Activated T-helper 9 cell treated with anti-CD3 and anti-CD28 coated beads, Interleukin-2, amount 50 U/mL, for 16 hours (primary cell): Measurements from ENCODE around the gene OR51G1.
"Not testable (repeated sequence)": the region's sequence is repeated elsewhere in the genome, so short reads cannot be mapped to it uniquely, and the experiment has no call there.

Source experiments
- DNase-seq: peaks from one replicate; pipeline ENCODE4 v3.0.0-alpha.2; 2020; ENCODE audit warnings: low read depth

The OR51G1 gene, protein sequence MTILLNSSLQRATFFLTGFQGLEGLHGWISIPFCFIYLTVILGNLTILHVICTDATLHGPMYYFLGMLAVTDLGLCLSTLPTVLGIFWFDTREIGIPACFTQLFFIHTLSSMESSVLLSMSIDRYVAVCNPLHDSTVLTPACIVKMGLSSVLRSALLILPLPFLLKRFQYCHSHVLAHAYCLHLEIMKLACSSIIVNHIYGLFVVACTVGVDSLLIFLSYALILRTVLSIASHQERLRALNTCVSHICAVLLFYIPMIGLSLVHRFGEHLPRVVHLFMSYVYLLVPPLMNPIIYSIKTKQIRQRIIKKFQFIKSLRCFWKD

DNA sequence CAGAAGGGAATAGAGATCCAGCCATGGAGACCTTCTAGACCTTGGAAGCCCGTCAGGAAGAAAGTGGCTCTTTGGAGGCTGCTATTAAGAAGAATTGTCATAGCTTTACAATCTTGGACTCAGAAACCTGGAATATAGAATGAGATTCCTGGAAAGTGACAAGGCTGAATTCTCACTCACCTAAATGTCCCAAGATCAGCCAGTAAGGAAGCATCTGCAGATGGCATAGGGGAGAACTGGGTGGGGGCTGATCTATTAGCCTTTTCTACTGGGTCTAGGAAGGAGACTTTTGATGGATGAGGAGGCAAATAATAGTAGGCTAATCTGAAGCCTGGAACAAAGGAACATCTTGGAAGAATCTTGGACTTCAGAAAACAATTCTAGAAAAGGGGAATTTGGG is at the start of gene OR51G1:
Gene OR51G1, minus strand, starts transcription at position 101 of the 400 bp plus-strand sequence. Its CDS starts 0 bp downstream, at position 101.
- no peak for DNase-seq

DNA sequence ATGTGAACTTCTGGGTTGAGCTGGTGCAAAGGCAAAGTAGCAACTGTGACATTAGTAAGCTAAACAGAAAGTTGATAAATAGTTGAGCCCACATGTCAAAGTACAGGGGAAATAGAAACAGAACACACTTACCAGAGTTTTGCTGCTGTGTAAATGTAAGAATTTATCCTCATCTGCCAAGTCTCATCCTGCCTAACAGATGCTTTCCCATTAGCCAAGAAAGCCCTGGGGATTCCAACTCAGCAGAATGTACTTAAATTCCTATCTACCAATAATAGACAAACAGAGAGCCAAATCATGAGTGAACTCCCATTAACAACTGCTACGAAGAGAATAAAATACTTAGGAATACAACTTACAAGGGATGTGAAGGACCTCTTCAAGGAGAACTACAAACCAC is 38.7 kb upstream of the OR51G1 start:
- no peak for DNase-seq

DNA sequence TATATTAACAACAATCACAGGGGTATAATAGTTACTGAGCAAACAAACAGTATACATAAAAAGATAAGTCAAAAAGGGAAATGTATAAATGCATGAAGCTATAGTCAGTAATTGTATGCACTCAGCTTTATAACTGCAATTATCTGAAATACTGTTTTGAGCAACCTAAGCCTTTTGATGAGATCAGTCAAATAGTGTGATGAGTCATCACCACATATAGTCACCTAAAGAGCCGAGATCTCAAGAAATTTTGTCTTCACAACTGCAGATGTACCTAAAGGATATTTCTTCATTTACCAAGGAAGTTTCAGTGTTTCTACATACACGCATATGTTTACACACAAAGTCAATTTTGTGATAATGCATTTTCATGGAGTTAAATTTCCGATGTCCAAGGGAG is 36.7 kb upstream of the OR51G1 start:
- no peak for DNase-seq

DNA sequence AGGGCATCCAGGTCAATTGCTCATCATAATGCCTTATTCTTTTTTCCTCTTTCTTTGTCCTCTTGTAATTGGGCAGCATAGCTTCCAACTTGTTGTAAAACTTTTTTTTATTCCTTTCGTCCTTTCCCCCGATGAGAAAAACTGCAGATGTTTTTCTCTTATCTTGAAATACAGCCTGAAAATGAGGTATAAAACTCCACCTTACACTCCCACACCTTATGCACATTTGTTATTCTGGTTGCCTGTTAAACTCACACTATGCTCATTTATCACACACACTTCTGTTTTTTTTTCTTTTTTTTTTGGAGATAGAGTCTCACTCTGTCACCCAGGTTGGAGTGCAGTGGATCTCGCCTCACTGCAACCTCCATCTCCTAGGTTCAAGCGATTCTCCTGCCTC is 33.3 kb upstream of the OR51G1 start:
- no peak for DNase-seq

DNA sequence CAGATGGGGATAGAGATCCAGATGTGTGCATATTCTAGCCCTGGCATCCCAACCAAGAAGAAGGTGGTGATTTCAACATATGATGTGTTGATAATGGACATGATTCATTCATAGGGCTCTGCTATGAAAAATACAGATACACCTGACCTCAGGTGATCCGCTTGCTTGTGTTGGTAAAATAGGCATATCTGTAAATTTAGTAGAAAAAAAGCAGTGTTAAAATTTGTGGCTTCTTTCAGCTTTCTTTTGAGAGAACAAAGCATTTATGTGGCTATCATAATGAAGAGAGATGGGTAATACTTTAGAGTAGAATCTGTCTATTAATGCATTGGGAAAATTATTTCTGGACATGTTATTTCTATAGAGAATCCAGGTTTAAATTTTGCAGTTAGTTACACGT is 31.5 kb upstream of the OR51G1 start, which contains the start of gene OR51A2:
Gene OR51A2, minus strand, starts transcription at position 101 of the 400 bp plus-strand sequence. Its CDS starts 0 bp downstream, at position 101.
- not testable (repeated sequence) for DNase-seq

DNA sequence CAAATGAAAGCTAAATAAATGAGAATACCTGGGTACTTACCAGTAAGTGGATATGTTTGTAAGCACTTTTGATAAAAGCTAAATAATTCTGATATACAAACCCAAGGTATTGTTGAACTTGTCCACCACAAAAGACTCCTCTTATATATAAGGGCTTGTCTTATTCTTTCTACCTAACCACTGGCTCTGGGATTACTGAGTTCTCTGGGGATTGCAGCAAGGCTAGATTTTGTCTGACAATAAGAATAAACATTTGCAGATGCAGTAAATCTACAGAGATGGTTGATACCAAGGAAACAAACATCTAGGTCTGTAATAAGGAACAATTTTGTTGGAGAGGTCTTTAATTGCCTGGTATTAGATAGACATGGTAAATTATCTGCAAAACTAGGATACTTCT is 23.4 kb upstream of the OR51G1 start, which contains the start of gene OR51A4:
Gene OR51A4, minus strand, starts transcription at position 101 of the 400 bp plus-strand sequence. CDS start 505 bp downstream, outside the sequence.
- DNase-seq = no peak

DNA sequence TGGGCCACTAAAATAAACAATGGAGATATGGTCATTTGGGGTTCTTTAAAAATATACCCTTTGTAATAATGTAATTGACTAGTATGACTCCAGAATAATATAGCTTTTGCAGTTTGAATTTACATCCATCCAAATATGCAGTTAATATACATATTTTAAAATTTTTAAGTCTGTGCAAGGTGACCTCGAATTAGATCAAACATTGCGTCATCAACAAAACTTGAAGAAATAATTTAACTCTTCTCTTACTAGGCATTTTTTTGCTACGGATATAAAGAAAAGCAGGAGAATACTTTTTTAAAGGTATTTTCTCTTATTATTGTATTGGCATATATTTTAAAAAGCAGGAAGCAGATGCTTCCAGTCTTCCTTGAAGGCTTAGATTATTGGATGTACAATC is 12.6 kb upstream of the OR51G1 start:
- DNase-seq = no peak

DNA sequence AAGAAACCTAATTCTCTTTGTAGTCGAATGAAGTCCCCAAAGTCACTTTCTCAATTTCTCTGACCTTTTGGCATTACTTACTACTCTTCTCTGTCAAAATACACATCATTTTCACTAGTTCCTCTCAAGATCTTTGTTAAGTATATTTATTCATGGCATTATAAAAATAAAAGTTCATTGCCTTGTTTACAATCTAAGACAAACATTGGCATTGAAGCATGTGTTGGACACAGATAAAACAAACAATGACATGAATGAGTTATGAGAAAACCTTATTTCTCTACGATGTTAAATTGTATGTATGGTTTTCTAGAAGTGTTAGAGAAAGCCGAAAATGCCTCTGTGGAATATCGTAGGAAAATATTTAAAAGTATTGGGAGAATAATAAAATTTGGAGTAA is 8.6 kb upstream of the OR51G1 start:
- DNase-seq = no peak

DNA sequence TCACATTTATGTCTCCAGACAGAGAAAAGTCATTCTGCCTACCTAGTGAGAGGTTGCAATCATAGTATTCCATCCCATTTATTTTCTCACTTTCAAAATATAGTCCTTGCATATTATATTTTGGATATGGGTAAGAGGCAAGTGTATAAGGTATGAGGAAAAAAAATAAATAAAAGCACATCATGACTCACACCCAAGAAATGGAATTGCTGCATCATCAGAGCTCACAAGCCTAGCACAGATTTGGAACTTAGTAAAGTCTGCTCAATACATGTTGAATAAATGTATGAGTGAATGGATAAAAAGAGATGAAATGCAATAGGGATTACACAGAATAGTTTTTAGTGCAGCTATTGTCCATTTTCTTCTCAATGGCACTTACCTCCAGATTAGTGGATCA is 2.5 kb upstream of the OR51G1 start:
- DNase-seq = no peak

DNA sequence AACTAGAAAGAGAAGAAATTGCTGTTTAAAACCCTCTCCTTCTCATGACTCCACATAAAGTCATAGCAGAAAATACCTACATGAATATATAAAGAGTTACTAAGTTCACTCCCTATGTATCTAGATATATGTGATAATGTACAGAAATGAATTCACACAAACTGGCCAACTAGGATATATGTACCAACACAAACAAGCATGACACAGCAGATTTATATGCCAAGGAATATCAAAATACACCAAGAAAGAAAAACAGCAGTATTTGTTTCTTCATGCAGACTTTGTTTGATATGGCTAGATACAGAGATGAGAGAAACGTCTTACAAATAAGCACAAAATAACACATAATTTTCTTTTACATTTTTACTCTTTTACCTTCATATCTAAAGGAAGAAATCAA is 1.8 kb downstream of the OR51G1 start:
- DNase-seq = no peak

DNA sequence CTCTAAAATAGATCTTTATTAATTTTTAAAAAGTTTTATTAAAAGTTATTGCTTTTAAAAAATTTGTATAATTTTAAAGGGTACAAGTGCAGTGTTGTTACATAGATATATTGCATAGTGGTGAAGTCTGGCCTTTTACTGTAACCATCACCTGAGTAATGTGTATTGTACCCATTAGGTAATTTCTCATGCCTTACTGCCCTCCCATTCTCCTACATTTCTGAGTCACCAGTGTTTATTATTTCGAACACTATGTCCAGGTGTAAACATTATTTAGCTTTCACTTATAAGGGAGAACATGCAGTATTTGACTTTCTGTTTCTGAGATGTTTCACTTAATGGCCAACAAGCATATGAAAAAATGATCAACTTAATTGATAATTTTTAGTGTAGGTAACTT is 2.3 kb downstream of the OR51G1 start:
- no peak for DNase-seq

DNA sequence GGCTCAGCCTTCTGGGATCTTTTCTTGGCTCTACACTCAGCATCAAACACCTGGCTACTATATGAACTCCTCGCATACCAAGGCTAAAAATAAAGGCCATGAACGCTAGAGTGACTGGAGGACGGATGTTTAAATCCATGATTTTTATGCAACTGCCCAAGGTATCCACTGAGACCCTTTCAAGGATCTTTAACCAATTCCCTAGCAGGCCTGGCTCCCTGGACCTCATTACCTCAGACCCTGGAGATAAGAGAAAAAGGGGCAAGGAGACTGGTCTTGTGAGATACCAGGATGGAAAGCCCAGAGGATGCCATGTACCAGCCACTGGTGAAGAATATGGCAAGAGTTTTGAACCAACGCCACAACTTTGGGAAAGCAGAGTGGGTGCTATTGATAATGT is 4.9 kb downstream of the OR51G1 start, which contains the start of gene OR51G2:
Gene OR51G2, minus strand, starts transcription at position 101 of the 400 bp plus-strand sequence. CDS start 3,687 bp downstream, outside the sequence.
- no peak for DNase-seq

DNA sequence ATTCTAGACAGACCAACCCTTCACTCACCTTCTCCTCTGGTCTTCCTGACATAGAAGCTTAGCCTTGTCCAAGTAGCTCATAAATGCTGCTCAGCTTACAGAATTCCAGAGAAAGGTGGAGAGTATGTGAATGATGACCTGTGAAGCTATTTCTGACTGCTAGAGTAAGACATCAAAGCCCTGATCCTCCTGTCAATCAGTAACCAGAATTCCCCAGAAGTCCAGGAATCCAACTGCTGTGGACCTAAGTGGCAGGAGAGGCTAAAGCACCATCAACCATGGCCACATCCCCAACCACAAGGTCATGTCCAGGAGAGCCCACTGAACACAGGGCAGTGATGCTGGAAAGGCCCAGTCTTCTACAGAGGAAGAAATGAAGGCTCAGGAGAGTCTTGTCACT is 7.6 kb downstream of the OR51G1 start:
- DNase-seq = no peak

DNA sequence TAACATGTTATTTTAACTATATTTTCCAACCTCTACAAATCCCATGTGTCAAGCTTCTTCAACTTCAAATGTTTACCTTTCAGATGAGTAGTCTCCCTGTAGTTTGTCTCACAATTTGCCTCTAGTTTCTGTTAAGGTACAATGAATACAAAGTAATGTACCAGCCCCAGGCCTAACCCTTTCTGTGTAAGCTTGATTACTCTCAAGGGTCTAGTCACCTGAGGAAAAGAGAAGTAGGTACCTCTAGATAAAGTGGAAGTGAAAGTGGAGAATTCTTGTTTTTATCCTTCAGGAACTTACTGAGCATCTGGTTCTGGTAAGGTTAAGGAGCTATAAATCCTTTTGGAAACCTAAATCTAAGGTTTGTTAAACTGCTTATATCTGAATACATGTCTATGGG is 20.7 kb downstream of the OR51G1 start, which contains the start of gene OR51A7:
Gene OR51A7, plus strand, starts transcription at position 300 of the 400 bp plus-strand sequence. CDS start 3,587 bp downstream, outside the sequence.
- no peak for DNase-seq

DNA sequence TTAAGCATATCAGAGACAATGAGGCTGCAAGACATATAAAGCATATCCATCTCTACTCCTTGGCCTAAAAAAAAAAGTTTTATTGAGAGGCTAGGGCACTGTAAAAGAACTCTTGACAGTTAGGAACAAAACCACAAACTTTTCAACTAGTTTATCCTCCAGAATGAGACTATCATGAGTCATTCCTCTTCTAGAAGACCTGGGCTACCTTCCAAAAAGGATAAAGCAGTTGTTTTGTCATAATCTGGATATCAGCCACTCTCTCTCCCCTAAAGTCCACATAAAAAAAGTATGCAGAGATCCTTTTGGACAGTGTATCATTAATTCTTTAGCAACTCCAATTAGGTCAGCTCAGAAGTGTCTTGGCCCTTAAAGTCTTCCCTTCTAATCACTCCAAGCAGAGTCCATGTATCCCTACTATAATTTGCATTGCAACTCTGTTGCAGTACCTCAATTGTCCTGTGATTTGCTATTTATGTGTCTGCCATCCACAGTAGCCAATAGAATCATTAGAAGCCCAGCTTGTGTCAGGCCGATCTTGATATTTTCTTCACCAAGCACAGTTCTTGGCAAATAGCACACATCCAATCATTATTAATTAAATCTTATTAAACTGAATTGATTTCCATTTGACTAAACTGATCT is 32.0 kb downstream of the OR51G1 start:
- no peak for DNase-seq

DNA sequence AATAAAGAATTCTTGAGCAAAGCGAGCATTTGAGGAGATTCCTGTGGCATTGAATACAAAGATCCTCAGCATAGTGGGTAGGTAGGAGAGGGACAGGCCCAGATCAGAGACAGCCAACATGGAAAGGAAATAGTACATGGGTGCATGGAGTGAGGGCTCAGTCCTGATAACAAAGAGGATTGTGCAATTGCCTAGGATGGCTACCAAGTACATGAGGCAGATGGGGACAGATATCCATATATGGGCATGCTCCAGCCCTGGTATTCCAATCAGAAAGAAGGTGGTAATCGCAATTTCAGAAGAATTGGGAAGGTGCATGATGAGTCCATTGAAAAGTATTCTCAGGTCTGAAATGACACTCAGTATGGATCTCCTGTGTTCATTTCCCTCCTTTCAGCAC is 33.9 kb downstream of the OR51G1 start:
- no peak for DNase-seq

DNA sequence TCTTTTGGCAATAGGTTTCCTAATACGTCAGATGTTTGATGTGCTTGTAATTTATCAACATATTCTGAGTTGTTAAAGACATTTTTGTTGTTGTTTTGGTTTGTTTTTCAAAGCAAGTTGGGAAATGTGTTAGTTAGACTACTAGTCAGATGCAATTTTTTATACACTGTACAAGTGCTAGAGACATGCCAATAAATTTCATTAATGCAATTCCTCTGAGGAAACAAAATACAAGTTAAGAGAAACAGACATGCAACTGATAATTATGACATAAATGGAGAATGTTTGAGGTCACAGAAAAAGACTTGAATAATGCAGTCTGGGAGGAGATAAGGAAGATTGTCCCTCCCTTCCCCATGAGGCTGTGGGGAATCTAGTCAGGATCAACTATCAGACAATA is 36.5 kb downstream of the OR51G1 start:
- no peak for DNase-seq

DNA sequence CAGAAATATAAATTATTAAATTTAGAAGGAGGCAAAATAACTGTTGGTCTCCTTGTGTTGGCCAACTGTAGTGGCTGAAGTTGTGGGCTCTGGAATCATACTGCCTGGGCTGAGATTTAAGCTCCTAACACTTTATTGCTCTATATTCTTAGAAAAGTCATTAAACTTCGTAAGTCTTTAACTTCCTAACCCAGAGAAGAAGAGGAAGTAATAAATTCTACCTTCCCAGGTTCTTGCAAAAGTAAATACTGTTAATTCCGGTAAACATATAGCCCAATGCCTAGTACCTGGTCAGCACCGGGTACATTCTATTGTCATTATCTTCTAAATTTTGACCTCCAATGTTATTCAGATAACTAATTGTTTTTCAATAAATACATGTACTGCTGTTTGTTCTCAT is 38.0 kb downstream of the OR51G1 start:
- DNase-seq = no peak

DNA sequence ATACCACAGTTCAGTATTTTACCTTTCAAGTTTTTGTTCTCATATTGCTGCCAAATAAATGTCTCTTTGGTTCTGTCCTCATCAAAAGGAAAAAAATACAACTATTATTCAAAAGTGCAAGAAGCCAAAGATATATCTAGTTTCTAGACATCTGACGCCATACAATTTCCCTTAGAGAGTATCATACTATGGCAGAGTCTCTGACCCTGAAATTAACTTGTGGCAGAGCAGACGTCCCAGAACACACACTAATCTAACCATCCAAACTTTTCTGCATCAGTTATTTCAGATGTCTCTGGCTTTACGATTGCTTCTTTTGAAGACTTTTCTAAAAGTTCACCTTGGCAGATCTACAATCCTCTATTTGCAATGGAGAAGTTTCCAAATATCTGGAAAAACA is 39.8 kb downstream of the OR51G1 start:
- DNase-seq = no peak

DNA sequence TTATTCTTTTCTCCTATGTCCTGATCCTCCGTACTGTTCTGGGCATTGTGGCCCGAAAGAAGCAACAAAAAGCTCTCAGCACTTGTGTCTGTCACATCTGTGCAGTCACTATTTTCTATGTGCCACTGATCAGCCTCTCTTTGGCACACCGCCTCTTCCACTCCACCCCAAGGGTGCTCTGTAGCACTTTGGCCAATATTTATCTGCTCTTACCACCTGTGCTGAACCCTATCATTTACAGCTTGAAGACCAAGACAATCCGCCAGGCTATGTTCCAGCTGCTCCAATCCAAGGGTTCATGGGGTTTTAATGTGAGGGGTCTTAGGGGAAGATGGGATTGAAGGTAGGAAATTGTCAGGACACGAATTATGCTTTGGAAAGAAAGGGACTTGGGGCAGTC is 41.6 kb downstream of the OR51G1 start:
- no peak for DNase-seq

DNA sequence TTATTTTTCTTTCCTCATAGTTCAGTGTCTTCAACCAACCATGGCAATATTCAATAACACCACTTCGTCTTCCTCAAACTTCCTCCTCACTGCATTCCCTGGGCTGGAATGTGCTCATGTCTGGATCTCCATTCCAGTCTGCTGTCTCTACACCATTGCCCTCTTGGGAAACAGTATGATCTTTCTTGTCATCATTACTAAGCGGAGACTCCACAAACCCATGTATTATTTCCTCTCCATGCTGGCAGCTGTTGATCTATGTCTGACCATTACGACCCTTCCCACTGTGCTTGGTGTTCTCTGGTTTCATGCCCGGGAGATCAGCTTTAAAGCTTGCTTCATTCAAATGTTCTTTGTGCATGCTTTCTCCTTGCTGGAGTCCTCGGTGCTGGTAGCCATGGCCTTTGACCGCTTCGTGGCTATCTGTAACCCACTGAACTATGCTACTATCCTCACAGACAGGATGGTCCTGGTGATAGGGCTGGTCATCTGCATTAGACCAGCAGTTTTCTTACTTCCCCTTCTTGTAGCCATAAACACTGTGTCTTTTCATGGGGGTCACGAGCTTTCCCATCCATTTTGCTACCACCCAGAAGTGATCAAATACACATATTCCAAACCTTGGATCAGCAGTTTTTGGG is 42.2 kb downstream of the OR51G1 start, which contains the start of gene OR51T1:
Gene OR51T1, plus strand, starts transcription at position 41 of the 641 bp plus-strand sequence. Its CDS starts 0 bp downstream, at position 41.
- no peak for DNase-seq

DNA sequence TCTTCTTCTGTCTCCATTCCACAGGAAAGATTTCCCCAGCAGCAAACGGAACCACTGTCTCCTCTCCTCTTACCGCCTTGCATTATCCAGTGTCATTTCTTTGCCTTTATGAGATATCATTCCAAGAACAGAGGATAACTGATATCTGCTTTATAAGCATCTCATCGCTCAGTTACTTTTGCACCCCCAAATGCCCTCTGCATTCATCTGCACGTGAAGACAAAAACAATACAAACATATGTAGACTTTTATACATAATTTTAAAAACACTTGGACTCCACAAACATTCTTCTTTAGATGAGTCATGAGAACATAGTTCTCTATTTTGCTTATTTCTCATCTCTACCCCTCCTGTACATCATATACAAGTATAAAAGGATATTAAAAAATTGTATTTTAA is 43.0 kb downstream of the OR51G1 start:
- no peak for DNase-seq
